GM19238 (cell line): Measurements from ENCODE around the gene GALNT12.

ENCODE experiments used
- DNase-seq: peaks from one replicate; pipeline ENCODE4 v3.0.0; 2011; ENCODE audit warnings: low spot score; ENCODE audit not compliant: insufficient read length

GALNT12 gene

DNA sequence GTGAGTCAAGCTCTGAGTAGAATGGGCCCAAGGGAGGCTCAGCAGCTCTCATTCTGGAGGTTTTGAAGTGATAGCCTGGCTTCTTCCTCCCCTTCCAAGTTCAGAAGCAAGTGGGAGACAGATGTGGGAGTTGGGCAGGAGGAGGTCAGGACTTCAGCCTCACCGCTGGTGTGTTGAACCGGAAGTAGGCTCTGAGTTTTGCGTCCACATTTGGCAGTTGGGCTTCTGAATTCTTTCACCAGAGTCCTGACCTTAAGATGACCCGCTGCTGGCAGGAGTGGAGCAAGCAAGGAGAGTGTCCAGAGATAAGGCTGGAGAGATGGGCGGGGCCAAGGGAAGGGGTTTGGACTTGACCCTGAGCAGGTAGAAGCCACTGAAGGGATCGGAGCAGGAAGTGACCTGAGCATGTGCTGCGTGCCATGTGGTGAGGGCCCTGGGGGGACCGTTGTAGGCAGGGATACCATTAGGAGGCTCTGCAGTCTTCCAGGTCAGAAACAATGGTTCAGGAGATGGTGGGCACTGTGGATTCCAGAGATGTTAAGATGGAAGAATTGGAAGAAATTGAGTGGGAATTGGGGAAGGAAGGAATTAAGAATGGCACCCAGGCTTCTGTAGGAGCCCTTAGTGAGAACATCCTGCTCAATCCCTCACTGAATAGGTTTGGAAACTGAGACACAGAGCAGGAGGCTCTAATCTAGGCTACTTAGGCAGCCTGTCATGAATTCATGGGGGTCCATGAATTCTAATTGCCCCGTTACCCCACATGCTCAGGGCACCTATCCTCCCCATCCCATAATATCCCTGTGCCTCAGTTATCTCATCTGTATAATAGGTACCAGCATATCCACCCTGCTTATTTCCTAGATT lies 25.9 kb downstream of the GALNT12 start:
- no peak for DNase-seq

DNA sequence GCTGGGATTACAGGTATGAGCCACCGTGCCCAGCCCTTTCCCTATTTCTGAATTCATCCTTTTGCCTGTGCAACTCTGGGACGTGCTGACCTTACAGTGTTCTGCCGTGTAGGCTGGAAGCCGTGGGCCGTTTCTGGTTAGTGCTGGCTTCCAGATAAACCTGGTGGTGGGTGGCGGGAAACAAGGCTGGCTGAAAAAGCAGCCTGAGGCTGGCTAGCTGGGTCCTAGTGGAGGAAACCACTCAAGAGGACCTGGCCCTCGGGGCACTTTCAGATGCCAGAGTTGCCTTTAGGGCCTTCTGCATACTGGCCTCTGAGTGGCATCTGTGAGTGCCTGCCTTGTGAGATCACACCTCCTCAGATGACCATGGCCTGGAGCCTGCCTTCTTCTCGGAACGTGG lies 26.9 kb downstream of the GALNT12 start:
- no peak for DNase-seq

DNA sequence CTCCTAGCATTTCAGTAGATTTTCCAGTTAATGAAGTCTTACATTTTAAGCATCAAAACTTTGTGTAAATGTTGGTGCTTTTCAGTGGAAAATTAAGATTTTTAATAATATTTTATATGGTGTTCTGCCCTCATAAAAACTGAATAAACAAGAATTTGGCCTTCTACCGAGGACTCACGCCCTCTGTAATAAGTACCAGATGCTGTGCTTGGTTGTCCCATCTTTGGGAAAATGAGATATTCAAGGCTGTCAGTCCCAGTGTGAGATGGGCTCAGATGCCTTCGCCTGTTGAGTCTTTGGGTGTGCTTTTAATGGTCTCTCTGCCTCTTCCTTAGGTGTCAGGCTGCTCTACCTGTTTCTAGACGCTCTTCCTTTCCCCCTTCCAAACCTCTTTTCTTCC lies 28.7 kb downstream of the GALNT12 start:
- no peak for DNase-seq

DNA sequence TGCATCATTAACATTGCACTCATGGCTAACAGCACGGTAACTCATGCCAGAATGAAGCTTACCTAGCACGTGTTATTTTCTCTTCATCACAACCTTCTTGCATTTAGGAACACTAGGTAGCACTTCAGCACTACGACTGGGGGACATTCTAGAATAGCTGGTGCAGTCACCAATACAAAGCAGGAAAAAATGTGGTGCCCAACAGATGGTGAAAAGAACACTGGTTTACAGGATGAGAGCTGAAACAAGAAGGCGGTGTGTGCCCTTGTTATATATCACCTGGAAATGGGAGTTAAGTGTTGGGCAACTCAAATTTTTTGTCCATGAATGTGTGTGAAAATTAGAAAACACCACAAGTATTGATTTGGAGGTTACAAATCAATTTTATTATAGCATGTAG lies 30.0 kb downstream of the GALNT12 start:
- no peak for DNase-seq

DNA sequence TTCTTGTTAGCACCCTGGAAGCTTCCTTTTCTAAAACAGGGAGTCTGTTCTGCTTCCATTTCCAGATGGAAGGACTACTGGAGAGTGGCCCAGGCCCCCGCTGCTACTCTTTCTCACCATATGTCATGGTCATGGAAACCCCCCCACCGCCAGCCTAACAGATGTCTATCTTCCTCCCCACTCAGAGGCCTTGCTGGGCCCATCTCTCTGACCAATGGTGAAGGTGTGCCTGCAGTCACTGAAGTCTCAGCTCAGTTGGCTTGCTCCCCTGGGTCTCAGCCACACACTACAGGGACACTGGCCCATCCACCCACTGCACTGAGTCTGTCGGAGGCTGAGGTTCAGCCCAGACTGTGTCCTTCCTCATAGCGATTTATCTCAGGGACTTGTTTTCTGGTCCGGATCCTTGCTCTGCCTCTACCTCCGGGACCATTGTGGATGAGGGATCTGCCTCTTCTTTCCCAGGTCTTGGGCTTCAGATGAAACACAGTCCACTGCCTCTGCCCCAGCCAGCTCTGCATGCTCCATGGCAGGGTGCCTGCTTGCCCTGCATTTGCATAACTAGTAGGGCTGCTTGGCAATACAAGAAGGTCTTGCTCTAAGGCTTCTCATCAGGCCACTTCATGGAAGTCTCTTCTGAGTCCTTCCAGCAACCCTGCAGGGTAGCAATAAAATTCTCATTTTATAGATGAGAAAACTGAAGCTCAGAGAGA lies 30.8 kb downstream of the GALNT12 start:
- DNase-seq, result no peak

DNA sequence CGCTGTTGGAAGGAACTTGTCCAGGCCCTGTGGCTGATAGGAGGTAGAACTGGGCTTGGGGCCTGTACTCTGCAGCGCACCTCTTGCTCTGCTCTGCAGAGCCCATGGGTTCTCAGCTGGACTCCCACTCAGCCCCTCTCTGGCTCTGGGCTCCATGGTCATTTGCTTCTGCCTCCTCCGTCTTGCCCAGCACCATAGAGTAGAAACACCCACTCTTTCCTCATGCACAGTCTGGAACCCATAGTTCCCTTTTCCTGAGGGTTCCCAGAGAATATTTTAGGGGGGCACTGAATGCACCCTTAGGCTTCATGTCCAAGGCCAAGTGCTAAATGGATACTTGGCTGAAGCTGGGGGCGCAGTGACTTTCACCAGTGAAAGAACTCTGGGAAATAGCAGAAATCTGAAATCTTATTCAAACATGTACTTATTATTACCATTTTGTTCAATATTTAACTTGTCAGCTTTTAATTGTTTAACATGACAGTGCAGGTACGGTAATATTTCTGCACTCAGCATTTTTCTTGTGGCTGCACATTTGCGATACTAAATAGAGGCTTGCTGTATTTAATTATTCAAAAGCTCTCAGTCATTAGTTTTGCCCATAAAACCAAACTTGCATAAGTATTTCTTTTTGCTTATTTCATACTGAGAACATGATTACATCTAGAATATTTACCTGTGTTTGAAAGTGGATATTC lies 31.5 kb downstream of the GALNT12 start:
- no peak for DNase-seq

DNA sequence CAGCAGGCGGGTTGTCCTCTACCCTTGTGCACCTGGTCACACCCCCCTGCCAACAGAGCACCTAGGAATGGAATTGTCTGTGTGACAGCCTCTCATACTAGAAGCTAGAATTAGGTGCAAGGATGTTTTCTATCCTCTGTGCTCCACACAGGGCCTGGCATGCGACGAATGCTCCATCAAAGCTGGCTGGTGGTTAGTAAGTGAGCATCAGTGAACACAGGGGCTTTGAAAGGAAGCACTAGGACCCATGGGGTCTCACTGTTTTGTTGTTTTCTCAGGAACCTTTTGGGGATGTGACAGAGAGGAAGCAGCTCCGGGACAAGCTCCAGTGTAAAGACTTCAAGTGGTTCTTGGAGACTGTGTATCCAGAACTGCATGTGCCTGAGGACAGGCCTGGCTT lies 32.3 kb downstream of the GALNT12 start:
- no peak for DNase-seq

DNA sequence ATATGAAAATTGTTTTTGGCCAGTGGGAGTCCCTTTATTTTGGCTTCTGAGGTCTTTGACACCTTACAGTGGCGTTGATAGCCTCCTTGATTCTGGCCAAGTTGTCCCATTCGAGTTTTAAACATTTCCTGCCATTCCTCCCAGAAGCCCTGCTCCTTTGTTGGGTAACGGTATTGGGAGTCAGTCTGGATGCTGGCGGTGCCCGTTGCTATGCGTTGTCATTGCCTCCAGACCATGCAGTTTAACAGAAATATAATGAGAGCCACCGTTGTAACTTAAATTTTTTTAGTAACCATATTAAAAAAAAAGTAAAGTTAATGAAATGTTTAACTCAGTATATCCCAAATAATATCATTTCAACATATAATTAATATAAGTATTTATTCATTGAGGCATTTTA lies 35.0 kb downstream of the GALNT12 start:
- DNase-seq, result no peak

DNA sequence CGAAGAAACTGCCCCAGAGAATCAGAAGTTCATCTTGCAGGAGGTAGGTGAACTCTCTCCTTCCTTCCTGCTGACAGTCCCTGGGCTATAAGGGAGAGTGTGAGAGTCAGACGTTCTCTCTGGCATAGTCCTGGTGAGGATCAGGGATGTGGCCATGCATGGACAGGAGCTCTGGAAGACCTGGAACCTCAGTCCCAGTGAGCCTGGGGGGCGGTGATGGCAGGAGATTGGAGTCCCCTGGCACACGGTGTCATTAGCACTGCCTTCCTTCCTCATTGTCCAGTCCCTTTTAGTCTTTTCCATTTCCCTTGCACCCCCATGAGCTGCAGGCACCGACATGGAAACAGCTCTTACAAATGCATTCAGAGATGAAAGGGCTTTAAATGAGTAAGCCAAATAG lies 38.6 kb downstream of the GALNT12 start:
- no peak for DNase-seq

DNA sequence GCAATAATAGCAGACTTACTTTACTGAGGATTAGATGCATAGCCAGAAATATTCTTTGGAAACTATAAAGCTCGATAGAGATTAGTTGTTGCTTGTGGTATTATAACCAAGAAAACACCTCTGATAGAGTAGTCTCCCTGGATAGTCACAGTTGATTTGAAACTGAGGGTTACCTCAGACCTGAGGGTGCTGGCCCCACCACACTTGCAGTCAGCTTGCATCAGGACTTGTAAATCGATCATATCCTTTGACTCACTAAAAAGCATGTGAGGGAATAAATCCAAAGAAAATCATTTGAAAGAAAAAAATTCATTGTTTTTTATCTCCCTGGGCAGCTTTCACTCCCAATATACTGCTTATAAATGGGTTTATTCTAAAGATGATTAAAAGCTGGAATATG lies 39.4 kb downstream of the GALNT12 start:
- DNase-seq, result no peak

DNA sequence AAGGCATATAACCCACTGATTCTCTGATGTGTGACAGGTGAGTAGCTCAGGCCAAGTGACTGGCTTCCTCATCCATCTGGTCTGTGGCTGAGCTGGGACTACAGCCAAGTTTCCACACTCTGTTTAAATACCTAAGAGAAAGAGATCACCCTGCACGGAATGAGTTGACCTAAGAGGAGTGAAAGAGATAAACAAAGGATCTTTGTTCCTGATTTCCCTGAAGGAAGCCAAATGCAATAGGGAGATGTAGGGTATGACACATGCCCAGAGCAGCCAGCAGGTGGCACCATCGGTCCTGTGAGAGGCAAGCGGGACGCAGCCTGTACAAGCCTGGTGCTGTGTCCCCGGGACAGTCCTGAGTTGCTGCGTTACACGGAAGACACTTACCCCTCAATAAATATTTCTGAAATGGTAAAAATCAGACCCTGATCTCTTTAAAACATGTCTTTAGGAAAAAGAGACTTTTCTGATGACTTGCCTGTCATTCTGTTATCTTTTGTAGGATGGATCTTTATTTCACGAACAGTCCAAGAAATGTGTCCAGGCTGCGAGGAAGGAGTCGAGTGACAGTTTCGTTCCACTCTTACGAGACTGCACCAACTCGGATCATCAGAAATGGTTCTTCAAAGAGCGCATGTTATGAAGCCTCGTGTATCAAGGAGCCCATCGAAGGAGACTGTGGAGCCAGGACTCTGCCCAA lies 41.1 kb downstream of the GALNT12 start:
- peak; percentile 67 for DNase-seq

DNA sequence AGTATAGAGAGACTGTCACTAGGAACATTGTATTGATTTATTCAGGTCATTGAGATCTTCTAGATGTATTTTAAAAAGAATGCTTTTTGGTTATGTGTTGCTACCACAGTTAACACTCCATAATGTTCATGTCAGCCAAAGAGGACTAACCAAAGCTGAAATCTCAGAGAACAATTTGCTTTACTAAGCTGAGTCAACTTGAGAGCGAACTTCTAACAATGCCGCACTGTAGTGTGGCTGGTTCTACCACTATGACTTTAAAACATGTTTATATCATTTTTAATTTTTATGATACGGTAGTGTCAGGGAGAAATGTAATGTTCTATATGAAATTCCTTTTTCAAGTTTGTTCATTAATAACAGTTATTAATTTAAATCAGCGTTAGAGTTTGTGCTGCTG lies 42.1 kb downstream of the GALNT12 start:
- no peak for DNase-seq

DNA sequence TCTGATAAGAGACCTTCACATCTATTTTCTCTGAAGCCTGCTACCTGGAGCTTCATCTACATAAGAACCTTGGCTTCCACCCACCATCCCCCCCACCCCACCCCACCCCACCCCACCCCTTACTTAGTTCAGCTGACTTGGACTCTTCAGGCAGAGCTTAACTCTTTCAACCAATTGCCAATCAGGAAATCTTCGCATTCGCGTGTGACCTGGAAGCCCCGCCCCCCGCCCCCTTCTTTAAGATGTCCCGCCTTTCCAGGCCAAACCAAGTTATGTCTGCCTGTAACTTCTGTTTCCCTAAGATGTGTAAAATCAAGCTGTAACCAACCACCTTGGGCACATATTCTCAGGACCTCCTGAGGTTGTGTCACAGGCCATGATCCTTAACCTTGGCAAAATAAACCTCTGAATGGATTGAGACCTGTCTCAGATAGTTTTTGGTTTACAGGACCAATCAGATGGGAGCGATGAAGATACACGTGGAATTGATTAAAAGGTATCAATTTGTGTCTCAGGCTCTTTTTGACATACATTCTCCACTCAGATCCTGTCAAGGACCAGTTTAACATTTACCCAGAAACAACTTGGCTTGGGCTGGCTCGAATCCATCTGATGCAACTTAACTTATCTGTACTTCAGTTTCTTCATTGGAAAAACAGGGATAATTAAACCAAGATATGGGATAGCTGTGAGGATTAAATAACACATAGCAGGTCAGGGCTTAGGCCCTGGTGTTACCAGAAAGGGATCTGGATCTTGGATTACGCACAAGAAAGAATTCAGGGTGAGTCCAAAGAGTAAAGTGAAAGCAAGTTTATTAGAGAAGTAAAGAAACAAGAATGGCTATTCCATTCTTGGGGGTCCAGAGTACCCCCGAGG lies 43.6 kb downstream of the GALNT12 start:
- no peak for DNase-seq

DNA sequence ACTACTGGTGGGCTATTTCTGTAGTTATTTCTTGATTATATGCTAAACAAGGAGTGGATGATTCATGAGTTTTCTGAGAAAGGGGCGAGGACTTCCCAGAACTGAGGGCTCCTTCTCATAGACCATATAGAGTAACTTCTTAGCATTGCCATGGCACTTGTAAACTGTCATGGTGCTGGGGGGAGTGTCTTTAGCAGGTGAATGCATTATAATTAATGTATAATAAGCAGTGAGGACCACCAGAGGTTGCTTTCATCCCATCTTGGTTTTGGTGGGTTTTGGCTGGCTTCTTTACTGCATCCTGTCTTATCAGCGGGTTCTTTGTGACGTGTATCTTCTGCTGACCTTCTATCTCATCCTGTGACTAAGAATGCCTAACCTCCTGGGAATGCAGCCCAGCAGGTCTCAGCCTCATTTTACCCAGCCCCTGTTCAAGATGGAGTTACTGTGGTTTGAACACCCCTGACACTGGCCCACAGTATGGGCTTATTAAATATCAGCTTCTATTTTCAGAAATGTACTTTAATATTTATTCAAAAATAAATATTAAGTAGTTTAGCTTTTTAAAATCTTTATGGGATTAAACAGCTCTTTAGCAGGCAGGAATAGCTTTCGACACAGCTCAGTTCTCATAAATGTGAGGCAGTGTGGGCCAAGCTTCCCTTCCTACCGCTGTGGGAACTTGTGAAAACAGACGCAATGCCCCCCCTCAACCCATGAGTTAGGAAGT lies 44.4 kb downstream of the GALNT12 start:
- no peak for DNase-seq

DNA sequence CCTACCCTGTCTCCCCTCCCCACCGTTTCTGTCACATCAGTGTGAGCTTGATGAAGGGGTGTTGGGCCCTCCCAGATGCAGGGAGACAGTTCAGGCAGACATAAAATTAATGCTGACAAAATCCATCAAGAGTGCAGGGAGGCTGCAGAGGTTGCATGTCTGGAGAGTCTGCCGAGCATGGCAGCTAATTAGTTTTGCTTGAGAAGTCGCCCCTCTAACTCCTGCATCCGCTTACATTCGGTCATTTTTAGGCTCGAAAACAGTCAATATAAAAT lies 44.9 kb downstream of the GALNT12 start:
- no peak for DNase-seq

DNA sequence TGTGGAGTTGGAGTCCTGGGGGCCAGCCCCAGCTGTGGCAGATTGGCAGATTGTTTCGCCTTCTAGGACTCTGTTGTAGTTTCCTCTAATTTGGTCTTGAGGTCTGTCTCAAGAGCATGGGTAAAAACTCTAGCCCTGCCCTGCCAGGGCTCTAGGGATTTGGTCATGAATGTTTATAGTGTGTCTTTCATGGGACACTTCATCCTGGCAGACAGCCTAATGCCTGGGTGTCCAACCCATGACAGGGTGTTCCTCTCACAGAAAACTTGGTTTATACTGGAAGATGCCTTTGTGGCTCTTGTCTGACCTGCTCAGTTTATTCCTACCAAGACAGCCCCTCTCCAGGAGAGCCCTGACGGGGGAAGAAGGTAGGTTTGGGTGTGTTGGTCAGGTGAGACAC lies 45.5 kb downstream of the GALNT12 start:
- DNase-seq, result no peak

DNA sequence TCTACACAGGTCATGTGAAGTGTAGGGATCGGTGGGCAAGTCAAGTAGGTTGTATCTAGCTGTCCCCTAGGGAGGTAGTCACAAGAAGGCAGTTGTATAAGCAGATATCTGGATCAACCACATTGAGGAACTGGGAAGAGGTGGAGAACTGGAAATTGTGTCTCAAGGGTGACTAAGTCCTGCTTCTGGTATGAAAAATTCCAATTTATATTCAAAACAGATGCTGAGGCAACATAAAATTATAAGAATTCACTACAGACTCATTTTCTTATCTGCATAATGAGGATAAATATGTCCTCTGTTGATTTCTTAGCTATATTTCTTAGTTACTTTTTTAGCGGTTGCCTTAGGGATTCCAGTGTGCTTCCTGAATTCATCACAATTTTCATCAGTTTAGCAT lies 46.8 kb downstream of the GALNT12 start:
- no peak for DNase-seq

DNA sequence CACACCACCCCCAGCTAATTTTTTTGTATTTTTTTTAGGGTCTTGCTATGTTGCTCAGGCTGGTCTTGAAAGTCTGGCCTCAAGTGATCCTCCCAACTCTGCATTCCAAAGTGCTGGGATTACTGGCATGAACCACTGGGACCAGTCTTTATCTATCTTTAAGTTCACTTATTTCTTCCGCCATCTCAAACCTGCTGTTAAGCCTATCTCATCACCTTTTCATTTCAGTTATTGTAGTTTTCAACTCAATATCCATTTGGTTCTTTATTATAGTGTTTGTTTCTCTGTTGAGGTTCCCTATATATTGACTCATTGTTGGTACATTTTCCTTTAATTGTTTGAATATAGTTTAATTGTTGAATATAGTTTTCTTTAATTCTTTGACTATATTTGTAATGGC lies 48.1 kb downstream of the GALNT12 start:
- no peak for DNase-seq

DNA sequence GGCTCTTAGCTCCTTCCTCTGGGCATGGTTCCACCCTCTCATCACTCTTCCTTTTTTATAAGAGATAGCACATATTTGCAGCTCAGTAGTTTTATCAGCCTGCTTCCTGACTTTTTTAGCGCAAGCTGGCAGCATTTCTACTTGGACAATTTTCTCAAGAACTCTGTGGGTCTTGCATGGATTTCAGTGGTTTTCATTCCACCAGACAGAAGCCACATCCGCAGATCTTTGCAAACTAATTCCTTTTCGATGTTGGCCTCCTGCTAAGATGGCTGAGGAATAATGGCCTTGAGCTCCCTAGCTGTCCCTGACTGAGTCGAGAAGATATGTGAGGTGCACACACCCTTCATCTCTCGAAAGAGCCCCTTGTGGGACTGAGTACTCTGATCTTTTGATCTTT lies 49.5 kb downstream of the GALNT12 start:
- DNase-seq, result no peak

DNA sequence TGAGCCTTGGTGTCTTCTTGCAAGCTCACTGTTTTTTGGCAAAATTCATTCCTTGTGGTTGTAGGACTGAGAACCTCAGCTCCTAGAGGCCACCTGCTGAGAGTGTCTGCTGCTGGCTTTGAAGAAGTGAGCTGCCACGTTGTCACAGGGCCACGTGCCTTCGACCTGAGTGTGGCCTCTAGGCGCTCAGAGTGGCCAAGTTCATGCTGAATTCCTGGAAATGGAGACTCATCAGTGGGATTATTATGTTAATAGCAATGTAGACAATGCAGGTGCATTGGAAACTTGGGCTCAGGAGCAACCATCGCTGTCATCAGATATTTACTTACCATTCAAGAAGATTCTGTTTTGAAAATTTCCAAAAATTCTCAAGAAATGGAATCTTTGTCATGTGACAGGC lies 52.5 kb downstream of the GALNT12 start:
- no peak for DNase-seq
